Thyroid gland (tissue), 4 donors: ENCODE data around the gene AP4B1.

Source experiments
- POLR2A ChIP-seq, 2 donors: fragments of 450-650 bp; IDR thresholded peaks; one replicate each; pipeline ENCODE4 v1.6.1; 2017; ENCODE audit warnings: antibody characterized with exemption in 2 of 2, mild to moderate bottlenecking in 2 of 2, moderate library complexity in 1 of 2
- TF ChIP-seq, protein P1 (sequence below), 6 experiments: fragments of 200-600 bp in 3 of 6; fragments of 450-650 bp in 3 of 6; sonication (generic) in 3 of 6; IDR thresholded peaks; one replicate each; pipeline ENCODE4 v1.5.1; 2016 to 2019; ENCODE audit warnings: antibody characterized with exemption in 6 of 6, mild to moderate bottlenecking in 2 of 6, inconsistent platforms in 1 of 6, moderate library complexity in 1 of 6

DNA sequence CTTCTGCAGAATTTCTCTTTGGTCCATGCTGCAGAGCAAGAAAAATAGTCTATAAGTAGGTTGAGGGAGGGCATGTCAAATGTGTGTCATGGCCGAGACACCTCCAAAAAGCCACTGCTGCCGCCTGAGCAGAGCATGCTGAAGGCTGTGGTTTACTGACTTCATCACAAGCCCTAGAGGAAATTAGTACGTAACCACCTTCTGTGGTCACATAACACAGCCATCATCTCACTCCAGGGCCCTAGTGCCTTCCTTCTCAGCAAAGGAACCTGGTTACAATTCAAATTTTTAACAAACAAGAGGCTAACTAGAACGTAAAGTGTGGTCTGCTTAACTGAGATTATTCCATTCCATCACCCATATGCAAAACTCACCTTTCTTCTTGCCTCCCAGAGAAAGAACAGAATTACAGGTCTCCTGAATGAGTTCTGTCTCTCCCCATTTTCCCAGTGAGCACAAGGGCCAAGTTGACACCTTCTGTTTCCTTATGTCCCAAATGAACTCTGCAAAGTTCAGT lies 32.9 kb downstream of the AP4B1 start, which contains the start of gene PTPN22:
- TF ChIP-seq, protein P1, sequence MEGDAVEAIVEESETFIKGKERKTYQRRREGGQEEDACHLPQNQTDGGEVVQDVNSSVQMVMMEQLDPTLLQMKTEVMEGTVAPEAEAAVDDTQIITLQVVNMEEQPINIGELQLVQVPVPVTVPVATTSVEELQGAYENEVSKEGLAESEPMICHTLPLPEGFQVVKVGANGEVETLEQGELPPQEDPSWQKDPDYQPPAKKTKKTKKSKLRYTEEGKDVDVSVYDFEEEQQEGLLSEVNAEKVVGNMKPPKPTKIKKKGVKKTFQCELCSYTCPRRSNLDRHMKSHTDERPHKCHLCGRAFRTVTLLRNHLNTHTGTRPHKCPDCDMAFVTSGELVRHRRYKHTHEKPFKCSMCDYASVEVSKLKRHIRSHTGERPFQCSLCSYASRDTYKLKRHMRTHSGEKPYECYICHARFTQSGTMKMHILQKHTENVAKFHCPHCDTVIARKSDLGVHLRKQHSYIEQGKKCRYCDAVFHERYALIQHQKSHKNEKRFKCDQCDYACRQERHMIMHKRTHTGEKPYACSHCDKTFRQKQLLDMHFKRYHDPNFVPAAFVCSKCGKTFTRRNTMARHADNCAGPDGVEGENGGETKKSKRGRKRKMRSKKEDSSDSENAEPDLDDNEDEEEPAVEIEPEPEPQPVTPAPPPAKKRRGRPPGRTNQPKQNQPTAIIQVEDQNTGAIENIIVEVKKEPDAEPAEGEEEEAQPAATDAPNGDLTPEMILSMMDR (IDR thresholded peaks at IDR 0.05), result no peak
- TF ChIP-seq POLR2A (IDR thresholded peaks at IDR 0.05), result peak in 1 of 2 donors; percentile 16
